Left colon (tissue), 2 donors: Measurements from ENCODE around the gene PGAP1. TPM values are rescaled to one million over a fixed set of nuclear protein-coding genes. Genes with fewer than 3 reads are reported as not detected.

Experiments used
- ATAC-seq: fragments of 200-7000 bp; cut with Tn5 transposase; one replicate; pipeline ENCODE4 v1.9.1; 2020; ENCODE audit warnings: mild to moderate bottlenecking, moderate library complexity
- DNase-seq, 2 donors: peaks; one replicate each; pipeline ENCODE4 v3.0.0-alpha.2; 2020
- intact Hi-C, 2 donors: fragments of 100-400 bp; cut with DNase I in 1 of 2; cut with micrococcal nuclease in 1 of 2; formaldehyde crosslinking; loops; one replicate each; pipeline versions ENCODE4 v1.11.2 to v1.14.0; 2022; cut with DNase I, micrococcal nuclease
- total RNA-seq, 2 donors: library from RNA; stranded (reverse); fragmentation: NEBNext Ultra II Directional; extraction: Animal tissue kit (Norgen Biotek cat#: 25700); gene quantifications; one replicate each; pipeline ENCODE4 v1.2.1, GENCODE V29; 2021
- donor health status: DM: no; HTN: no; CAD: no.
- donor health status: DM: yes; HTN: yes; CAD: no.

The PGAP1 gene
- total RNA-seq, 2 donors from 2014 or later, result 15.0 to 17.2 TPM

DNA sequence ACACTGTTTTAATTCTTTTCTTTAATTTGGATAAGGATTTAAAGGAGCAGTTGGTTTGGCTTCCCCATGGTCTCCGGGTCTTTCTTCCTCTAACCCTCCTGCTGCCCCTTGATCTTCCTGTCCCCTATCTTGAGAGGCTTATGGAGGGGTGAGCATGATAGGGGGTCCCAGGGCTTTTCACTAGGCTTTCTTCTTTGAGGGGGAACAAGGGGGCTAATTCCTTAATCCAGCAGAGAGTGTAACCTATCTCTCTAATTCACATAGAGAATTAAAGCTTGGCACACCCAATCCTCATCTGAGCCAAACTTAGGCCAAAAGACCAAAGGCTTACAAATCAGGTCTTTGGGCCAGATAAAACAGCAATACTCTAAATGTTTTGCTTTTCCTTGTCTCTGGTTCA, 95.8 kb downstream of the PGAP1 start:
- DNase-seq (no peak), ATAC-seq (no peak)
- intact Hi-C loops, result no loop called here

DNA sequence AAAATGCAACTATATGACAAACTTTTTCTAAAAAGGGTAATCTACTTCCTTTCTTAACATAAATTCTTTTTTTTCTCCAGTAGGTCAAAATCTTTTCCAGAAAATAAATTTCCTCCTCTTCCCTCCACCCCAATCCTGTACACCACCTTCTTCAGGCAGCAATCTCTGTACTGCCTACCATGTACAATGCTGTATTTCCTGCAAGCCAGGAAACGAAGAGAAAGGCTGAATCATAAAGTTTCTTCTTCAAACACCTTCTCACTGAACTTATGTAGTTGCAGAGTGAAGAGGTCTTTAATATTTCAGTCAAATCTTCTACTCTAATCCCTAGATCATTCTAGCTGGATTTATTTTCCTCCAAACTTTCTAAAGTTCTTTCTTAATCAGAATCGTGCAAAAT, 99.2 kb downstream of the PGAP1 start:
- ATAC-seq, result no peak
- no peak for DNase-seq
- intact Hi-C loops, result no loop called here

DNA sequence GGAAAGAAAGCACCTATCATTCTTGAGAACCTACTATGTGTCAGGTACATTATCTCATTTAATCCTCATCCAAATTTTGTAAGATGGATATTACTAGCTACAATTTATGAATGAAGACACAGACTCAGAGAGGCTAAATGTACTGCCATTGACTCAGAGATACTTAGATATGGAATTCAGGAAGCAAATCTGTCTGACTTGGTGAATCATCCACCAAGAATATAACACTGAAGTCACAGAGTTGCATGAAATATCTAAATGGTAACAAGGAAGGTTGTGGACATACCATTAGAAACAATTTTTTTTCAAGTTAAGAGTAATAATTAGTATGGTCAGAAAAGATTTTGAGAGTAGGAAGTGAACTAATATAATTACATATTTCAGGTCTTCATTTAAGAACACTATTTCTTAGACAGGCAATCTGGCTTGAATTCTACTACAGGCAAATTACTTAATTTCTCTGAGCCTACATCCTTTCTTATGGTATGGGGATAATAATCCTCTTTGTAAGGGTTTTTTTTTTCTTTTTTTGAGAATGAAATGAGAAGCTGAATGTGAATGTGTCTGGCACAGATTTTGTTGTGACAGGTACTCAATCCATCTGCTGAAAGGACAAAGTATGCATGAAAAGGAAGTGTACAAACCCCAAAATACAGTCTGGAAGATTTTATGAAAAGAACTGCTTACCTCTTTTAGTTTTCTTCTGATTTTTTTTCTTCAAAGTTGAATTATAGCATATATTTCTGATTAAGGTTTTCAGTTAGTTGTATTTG, 102.6 kb downstream of the PGAP1 start:
- intact Hi-C loops, result no loop called here
- ATAC-seq (no peak), DNase-seq (no peak)

DNA sequence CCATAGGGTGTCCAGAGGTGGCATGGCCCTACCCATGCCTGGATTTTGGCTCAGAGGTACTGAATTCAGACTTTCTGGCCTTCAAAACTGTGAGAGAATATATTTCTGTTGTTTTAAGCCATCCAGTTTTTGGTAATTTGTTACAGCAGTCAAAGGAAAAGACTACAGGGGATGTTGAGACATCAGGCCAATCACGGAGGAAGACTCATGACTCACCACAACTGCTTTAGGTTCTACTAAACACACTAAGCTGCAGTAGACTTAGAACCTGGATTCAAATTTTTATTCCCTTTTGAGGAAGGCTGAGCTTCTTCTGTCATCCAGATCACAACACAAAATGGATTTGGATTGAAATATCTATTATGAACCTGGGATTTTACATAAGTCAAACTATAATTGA, 105.3 kb downstream of the PGAP1 start:
- ATAC-seq (no peak), DNase-seq (no peak)
- intact Hi-C loops, result no loop called here

DNA sequence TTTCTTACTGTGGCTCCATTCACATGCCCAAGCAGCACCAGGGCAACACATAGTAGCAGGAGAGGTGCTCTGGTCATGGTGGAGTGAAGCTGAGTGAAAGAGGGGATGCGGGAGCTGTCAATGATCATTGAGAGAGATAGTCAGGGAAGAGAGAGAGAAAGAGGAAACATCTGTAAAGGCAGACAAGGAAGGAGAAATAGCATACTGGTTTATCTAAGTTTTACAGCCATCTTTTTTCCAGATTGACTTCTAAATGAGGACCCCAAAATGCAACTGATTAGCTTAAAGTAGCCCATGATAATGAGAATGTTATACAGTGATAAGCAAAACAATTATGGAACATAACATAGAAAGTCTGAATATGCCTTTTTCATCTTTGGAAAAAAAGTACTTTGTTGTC, 117.2 kb downstream of the PGAP1 start, which contains the start of gene C2orf66:
Gene C2orf66, minus strand, starts transcription at position 96 of the 400 bp plus-strand sequence. Its CDS starts 19 bp downstream, at position 77.
- DNase-seq, result no peak
- no peak for ATAC-seq
- intact Hi-C loops, result loop anchor here in 1 of 2 donors (10.0 kb wide), 1 partner anchor 164 kb away; no protein-coding TSS in a partner anchor

DNA sequence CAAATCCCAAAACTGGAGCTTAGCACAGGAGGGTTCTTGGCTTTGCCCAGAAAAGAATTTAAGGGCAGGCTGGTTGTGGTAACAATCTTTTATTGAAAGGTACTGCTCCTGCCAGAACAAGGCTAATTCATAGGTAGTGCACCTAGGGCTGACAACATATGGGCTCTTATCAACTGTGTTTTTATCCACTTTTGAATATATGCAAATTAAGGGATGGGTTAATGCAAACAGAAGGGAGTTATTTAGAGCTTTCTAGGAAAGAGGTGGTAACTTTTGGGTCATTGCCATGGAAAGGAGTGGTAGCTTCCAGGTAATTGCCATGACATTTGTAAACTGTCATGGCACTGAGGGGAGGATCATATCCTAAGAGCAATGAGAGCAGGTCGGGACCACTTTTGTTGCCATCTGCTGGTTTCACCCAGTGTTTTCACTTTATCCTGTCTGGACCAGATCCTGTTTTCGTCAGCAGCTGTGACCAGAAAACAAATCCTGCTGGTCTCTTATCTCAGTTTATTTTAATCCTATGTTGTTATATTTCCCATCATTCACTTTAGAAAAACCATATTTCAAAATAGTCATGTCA, 118.3 kb downstream of the PGAP1 start:
- ATAC-seq (no peak), DNase-seq (no peak)
- intact Hi-C loops, result loop anchor here in 1 of 2 donors (10.0 kb wide), 1 partner anchor 163 kb away; no protein-coding TSS in a partner anchor

DNA sequence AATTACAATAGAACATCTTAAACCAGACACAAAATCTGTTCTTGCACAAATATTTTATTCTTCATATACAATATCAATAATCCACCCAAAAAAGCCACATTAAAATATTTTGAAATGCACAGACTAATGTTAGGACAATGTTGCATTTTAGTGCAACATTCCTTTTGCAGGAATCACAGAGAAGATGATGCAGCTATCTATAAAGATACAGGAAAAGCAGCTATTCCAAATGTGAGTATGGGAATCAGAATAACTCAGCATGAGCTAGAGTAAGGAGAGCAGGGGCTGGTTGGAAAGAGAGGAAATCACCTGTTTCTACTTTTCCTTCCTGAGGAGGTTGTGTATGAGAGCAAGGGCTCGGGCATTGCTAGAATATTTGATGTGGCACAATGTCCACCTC, 122.1 kb downstream of the PGAP1 start:
- ATAC-seq, result no peak
- DNase-seq, result no peak
- intact Hi-C loops, result loop anchor here in 1 of 2 donors (10.0 kb wide), 1 partner anchor 160 kb away; no protein-coding TSS in a partner anchor

DNA sequence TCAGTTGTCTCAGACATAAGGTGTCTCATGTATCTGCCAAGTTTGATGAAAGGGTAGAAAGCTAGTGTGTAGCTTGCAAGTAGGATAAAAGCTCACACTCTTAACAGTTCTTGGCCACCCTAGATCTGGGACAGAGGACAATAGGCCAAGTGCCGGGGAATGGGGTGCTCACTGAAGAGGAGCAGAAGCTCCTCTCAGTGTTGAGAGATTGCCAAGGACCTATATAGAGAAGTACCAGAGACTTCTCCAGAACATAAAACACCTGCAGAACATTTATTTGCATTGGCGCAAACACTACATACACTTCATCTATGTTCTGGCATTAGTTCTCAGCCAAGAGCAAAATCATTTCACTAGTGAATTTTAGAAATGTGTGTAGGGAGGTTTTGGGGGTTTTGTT, 124.1 kb downstream of the PGAP1 start:
- ATAC-seq (no peak), DNase-seq (no peak)
- intact Hi-C loops, result loop anchor here in 1 of 2 donors (10.0 kb wide), 1 partner anchor 158 kb away; no protein-coding TSS in a partner anchor

DNA sequence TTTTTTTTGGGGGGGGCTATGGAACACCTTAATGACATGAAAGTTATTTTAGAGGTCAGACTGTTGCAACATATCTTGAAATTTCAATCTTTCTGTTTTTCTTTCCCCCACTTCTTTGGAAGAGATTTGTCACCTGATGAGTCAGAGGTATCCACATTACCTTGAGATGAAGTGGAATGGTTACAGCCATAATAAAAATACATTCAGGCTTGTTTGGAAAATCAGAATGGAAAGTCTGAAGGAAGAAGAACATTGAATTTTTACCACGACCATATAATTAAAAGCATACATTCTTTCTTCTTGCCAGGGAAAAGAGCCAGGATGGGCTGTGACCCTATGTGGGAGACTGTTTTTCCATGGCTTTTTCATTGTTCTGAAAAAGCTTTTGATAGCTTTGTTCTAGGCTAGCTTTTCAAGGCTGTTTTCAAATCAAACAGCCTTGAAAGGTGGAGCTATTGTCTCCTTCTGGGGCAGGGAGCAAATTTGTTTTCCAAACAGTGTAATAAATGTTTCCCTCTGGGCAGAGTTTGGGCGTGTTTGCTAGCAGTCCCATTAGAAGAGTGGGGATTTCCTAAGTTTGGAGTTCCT, 124.7 kb downstream of the PGAP1 start:
- peak; percentile 28 for ATAC-seq
- intact Hi-C loops, result loop anchor here in 1 of 2 donors (10.0 kb wide), 1 partner anchor 157 kb away; no protein-coding TSS in a partner anchor
- DNase-seq, result no peak

DNA sequence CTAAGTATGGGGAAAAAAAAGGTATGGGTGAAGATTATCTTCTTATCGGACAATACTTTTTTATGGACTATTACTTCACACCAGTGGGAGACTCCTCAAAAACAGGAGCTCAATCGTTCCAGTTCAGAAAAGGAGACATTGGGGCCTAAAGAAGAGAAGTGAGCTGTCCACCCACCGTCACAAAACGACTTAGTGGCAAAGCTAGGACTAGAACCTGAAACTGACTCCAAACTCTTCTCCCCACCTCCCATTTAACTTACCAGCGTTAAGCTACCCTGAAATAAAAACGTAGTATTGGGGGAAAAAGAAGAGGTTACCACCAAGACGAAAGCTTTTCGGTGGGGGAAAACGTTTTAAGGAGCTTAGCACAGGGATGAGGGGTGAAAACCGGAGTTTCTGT, 127.5 kb downstream of the PGAP1 start:
- ATAC-seq (no peak), DNase-seq (no peak)
- intact Hi-C loops, result no loop called here

DNA sequence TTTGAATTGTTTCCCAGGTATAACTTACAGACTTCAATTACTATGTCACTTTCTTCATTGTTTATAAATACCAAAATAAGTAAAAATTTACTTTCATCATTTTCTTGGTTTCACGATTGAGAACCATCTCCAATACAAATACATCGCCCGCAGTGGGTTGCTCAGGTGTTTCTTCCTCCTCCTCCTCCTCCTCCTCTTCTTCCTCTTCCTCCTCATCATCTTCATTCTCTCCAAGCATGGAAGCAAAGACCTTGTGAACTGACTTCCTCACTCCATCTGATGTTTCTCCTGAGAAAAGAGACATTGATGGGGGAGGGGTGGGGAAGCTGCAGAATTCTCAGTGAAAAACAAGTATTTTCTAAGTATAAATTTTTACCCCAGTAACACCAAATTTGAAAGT, 133.6 kb downstream of the PGAP1 start:
- DNase-seq, result no peak
- intact Hi-C loops, result no loop called here
- ATAC-seq, result no peak

DNA sequence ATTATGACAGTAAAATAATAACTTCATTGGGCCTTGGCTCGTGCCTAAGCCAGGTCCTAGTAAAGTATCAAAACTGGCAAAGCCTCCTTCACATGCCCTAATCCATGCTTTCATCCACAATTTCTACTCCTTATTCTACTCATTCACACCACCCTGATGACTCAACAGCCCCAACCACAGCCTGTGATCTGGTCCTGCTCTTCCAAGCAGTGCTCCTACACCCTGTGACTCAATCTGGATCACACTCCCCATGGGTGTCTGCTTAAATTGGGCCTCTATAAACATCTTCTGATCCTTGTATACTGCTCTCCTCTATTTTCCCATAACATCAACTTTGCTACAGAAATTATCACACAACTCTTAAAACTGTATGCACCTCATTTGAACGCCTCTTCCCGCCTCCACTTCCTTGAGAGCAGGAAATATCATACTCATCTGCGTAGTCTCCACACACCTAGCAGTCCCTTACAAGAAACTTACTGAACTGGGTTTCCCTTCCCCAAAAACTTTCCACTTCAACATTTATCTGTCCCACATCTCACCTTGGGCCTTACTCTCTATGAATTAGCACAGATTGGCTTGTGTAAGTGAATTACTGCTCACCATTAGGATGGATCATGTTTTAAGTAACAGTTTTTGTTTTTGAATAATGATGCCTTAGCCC, 142.9 kb downstream of the PGAP1 start:
- DNase-seq (no peak), ATAC-seq (no peak)
- intact Hi-C loops, result loop anchor here in 1 of 2 donors (10.0 kb wide), 1 partner anchor 621 kb away; no protein-coding TSS in a partner anchor

Other genes with a start within 250 kb of the PGAP1 start
- 10 to 100 TPM; 18.5 to 28.4 TPM for gene GTF3C3, start 127.0 kb downstream of the PGAP1 start, total RNA-seq
- not detected for gene C2orf66, start 117.4 kb downstream of the PGAP1 start, total RNA-seq